Measurements from ENCODE around the gene G6PC2. TPM values are rescaled to one million over a fixed set of nuclear protein-coding genes. Genes with fewer than 3 reads are reported as not detected.

Gene G6PC2
- total and polyA plus RNA-seq, 8 donors, result 0.55 TPM; not detected in 7

- Histone ChIP-seq H3K27me3 (no peaks in the 10 kb centered on the region), H3K27ac (no peak overlapping the region), H3K36me3 (no peaks in the 10 kb centered on the region), H3K4me3 (no peak overlapping the region), H3K4me1 (no peaks in the 10 kb centered on the region), H3K9me3 (no peaks in the 10 kb centered on the region)
- intact Hi-C loops (cut with DNase I; ENCODE audit: low total_unique reads), result no loop called here
- DNase-seq, result no peak
- WGBS, 5 donors, result 80 to 85% (median 82%) methylated on average over 14 of the region's 14 CpGs
- no peak for TF ChIP-seq EP300 (IDR thresholded peaks at IDR 0.05)
- TF ChIP-seq POLR2AphosphoS5 (IDR thresholded peaks at IDR 0.05), result no peak
- no peak for TF ChIP-seq POLR2A (IDR thresholded peaks at IDR 0.05)
- no peak for TF ChIP-seq CTCF (IDR thresholded peaks at IDR 0.05)
Measured at GRCh38 chr2:168935810-168936581, 34.9 kb downstream of the G6PC2 start.

GRCh38 chr2:168939061-168939460 is 38.0 kb downstream of the G6PC2 start:
- Histone ChIP-seq H3K27me3 (no peaks in the 10 kb centered on the region), H3K4me1 (no peaks in the 10 kb centered on the region), H3K9me3 (no peaks in the 10 kb centered on the region), H3K36me3 (no peaks in the 10 kb centered on the region), H3K27ac (no peak overlapping the region), H3K4me3 (no peak overlapping the region)
- intact Hi-C loops (cut with DNase I; ENCODE audit: low total_unique reads), result no loop called here
- WGBS, 5 donors, result 92 to 100% (median 97%) methylated on average over 1 of the region's 1 CpG
- no peak for DNase-seq
- TF ChIP-seq EP300 (IDR thresholded peaks at IDR 0.05), result no peak
- no peak for TF ChIP-seq POLR2A (IDR thresholded peaks at IDR 0.05)
- TF ChIP-seq POLR2AphosphoS5 (IDR thresholded peaks at IDR 0.05), result no peak
- no peak for TF ChIP-seq CTCF (IDR thresholded peaks at IDR 0.05)

- no peaks in the 10 kb centered on the region for H3K27me3 ChIP-seq
- H3K4me1 ChIP-seq, result no peaks in the 10 kb centered on the region
- WGBS, 5 donors, result 79 to 92% (median 84%) methylated on average over 4 of the region's 4 CpGs
- TF ChIP-seq EP300 (IDR thresholded peaks at IDR 0.05), result no peak
- TF ChIP-seq POLR2AphosphoS5 (IDR thresholded peaks at IDR 0.05), result no peak
- no peak for TF ChIP-seq POLR2A (IDR thresholded peaks at IDR 0.05)
- TF ChIP-seq CTCF (IDR thresholded peaks at IDR 0.05), result no peak
- no peak overlapping the region for H3K27ac ChIP-seq
- no peak overlapping the region for H3K4me3 ChIP-seq
- no peaks in the 10 kb centered on the region for H3K9me3 ChIP-seq
- no peak for DNase-seq
- intact Hi-C loops (cut with DNase I; ENCODE audit: low total_unique reads), result no loop called here
- no peaks in the 10 kb centered on the region for H3K36me3 ChIP-seq
Measured at GRCh38 chr2:168939918-168940317, 38.8 kb downstream of the G6PC2 start.

- H3K9me3 ChIP-seq, result no peaks in the 10 kb centered on the region
- DNase-seq, result no peak
- no peak overlapping the region for H3K27ac ChIP-seq
- no peak overlapping the region for H3K4me3 ChIP-seq
- H3K36me3 ChIP-seq, result no peaks in the 10 kb centered on the region
- H3K4me1 ChIP-seq, result no peaks in the 10 kb centered on the region
- no peak for TF ChIP-seq CTCF (IDR thresholded peaks at IDR 0.05)
- TF ChIP-seq POLR2AphosphoS5 (IDR thresholded peaks at IDR 0.05), result no peak
- TF ChIP-seq POLR2A (IDR thresholded peaks at IDR 0.05), result no peak
- TF ChIP-seq EP300 (IDR thresholded peaks at IDR 0.05), result no peak
- no peaks in the 10 kb centered on the region for H3K27me3 ChIP-seq
- intact Hi-C loops (cut with DNase I; ENCODE audit: low total_unique reads), result no loop called here
Measured at GRCh38 chr2:168941297-168941696, 40.2 kb downstream of the G6PC2 start.

All from stomach (tissue), 9 donors.